ENCODE data around the gene RETREG3. TPM values are rescaled to one million over a fixed set of nuclear protein-coding genes. Genes with fewer than 3 reads are reported as not detected.
A peak's percentile ranks its signal among the peaks of the same experiment; 100 is the strongest.

Gene RETREG3
- total and polyA plus RNA-seq, 9 of the 15 experiments (the other 6 are each of a cell fraction or from before 2014, with no cell fraction given), result 4.1 to 39.0 (median 16.9) TPM

GRCh38 chr17:42566883-42567573 is 42.1 kb downstream of the RETREG3 start, which contains the start of gene MLX (continued):
- TF ChIP-seq NFIC (IDR thresholded peaks at IDR 0.05) (peak; percentile 99), CBX1 (IDR thresholded peaks at IDR 0.05; ENCODE audit: low read depth) (0 out of 2 replicates have a peak, but pooled peaks have one; percentile 62), ATF1 (CRISPR knock-in tag; IDR thresholded peaks at IDR 0.05) (no peak), ATF1 (tag; IDR thresholded peaks at IDR 0.05) (peak; percentile 53), TBP (optimal IDR thresholded peaks at IDR 0.05; ENCODE audit: low read depth, low read length) (peak; percentile 48), ZNF717 (CRISPR knock-in tag; IDR thresholded peaks at IDR 0.05) (no peak), TOE1 (IDR thresholded peaks at IDR 0.05; ENCODE audit: borderline replicate concordance) (peak; percentile 97), TOE1 (CRISPR knock-in tag; IDR thresholded peaks at IDR 0.05; ENCODE audit: borderline replicate concordance, low read depth) (no peak), BDP1 (IDR thresholded peaks at IDR 0.05; ENCODE audit: insufficient read depth, insufficient read length) (no peak), COPS2 (conservative IDR thresholded peaks at IDR 0.05) (no peak), SAP30 (IDR thresholded peaks at IDR 0.05; ENCODE audit: borderline replicate concordance, insufficient read depth, low read depth, low read length, poor library complexity, severe bottlenecking) (peak; percentile 51), NR2C2 (CRISPR knock-in tag; IDR thresholded peaks at IDR 0.05) (no peak), NR2C2 (tag; IDR thresholded peaks at IDR 0.05) (0 out of 2 replicates have a peak, but pooled peaks have one; percentile 17), RBBP5 (IDR thresholded peaks at IDR 0.05; ENCODE audit: borderline replicate concordance, insufficient read depth, low read length, poor library complexity, severe bottlenecking) (peak; percentile 53), AFF4 (CRISPR knock-in tag; IDR thresholded peaks at IDR 0.05) (no peak), RAD51 (IDR thresholded peaks at IDR 0.05; ENCODE audit: borderline replicate concordance, low read depth) (peak; percentile 97), EP300 (IDR thresholded peaks at IDR 0.05; ENCODE audit: low read length) (no peak), DMBX1 (CRISPR knock-in tag; IDR thresholded peaks at IDR 0.05; ENCODE audit: borderline replicate concordance) (no peak), ZNF224 (CRISPR knock-in tag; IDR thresholded peaks at IDR 0.05) (no peak), SMAD2 (IDR thresholded peaks at IDR 0.05; ENCODE audit: low read depth, low read length) (no peak)
- TF ChIP-seq, protein P1, sequence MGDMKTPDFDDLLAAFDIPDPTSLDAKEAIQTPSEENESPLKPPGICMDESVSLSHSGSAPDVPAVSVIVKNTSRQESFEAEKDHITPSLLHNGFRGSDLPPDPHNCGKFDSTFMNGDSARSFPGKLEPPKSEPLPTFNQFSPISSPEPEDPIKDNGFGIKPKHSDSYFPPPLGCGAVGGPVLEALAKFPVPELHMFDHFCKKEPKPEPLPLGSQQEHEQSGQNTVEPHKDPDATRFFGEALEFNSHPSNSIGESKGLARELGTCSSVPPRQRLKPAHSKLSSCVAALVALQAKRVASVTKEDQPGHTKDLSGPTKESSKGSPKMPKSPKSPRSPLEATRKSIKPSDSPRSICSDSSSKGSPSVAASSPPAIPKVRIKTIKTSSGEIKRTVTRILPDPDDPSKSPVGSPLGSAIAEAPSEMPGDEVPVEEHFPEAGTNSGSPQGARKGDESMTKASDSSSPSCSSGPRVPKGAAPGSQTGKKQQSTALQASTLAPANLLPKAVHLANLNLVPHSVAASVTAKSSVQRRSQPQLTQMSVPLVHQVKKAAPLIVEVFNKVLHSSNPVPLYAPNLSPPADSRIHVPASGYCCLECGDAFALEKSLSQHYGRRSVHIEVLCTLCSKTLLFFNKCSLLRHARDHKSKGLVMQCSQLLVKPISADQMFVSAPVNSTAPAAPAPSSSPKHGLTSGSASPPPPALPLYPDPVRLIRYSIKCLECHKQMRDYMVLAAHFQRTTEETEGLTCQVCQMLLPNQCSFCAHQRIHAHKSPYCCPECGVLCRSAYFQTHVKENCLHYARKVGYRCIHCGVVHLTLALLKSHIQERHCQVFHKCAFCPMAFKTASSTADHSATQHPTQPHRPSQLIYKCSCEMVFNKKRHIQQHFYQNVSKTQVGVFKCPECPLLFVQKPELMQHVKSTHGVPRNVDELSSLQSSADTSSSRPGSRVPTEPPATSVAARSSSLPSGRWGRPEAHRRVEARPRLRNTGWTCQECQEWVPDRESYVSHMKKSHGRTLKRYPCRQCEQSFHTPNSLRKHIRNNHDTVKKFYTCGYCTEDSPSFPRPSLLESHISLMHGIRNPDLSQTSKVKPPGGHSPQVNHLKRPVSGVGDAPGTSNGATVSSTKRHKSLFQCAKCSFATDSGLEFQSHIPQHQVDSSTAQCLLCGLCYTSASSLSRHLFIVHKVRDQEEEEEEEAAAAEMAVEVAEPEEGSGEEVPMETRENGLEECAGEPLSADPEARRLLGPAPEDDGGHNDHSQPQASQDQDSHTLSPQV (IDR thresholded peaks at IDR 0.05), result peak; percentile 84; the same call in 1 of the 2 replicates
